Panc1 (cell line): ENCODE measurements around the gene PAX2. TPM values are rescaled to one million over a fixed set of nuclear protein-coding genes. Genes with fewer than 3 reads are reported as not detected.

ENCODE experiments used
- ATAC-seq: fragments of 200-7000 bp; cut with Tn5 transposase; 2 replicates; pipeline ENCODE4 v1.9.1; 2020; ENCODE audit warnings: mild to moderate bottlenecking, moderate library complexity
- BruUV-seq: library from RNA; stranded (reverse); fragments of 400-500 nt; replicated peaks from 2 replicates; lab custom pipeline; 2021; lab: Mats Ljungman, UMichigan
- CTCF ChIA-PET: fragments of 300-600 bp; sonication (Branson Sonifier 250); formaldehyde crosslinking; loops from one replicate; lab custom pipeline; 2022; ENCODE audit warnings: antibody characterized with exemption; lab: Charles Lee
- POLR2A ChIA-PET: fragments of 300-600 bp; sonication (Branson Sonifier 250); formaldehyde crosslinking; loops from one replicate; lab custom pipeline; 2022; ENCODE audit warnings: antibody characterized with exemption; lab: Charles Lee
- DNase-seq: peaks from one replicate; pipeline ENCODE4 v3.0.0-alpha.2; 2010; ENCODE audit warnings: low read depth, low spot score
- H3K27ac ChIP-seq: 2 replicates; pipeline ENCODE4 v1.5.1; 2011; ENCODE audit warnings: mild to moderate bottlenecking, low read length, inconsistent platforms
- H3K27me3 ChIP-seq: fragments of 200-500 bp; sonication (Bioruptor generic); 2 replicates; pipeline ENCODE4 v1.6.0; 2014; ENCODE audit warnings: low read length, inconsistent platforms; ENCODE audit not compliant: control insufficient read depth, insufficient read depth
- H3K36me3 ChIP-seq: fragments of 200-500 bp; sonication (Bioruptor generic); 2 replicates; pipeline ENCODE4 v1.5.1; 2014; ENCODE audit warnings: inconsistent platforms, mild to moderate bottlenecking, low read length, moderate library complexity; ENCODE audit not compliant: control insufficient read depth, insufficient read depth
- H3K4me1 ChIP-seq: 2 replicates; pipeline ENCODE4 v1.5.1; 2011; ENCODE audit warnings: inconsistent platforms, mild to moderate bottlenecking, low read length, moderate library complexity; ENCODE audit not compliant: control insufficient read depth, insufficient read depth
- H3K4me3 ChIP-seq, 2 experiments: 2 replicates each; pipeline ENCODE4 v1.5.1; 2011 to 2012; ENCODE audit warnings: low read depth in 2 of 2, low read length in 2 of 2, mild to moderate bottlenecking in 2 of 2, inconsistent platforms in 1 of 2, moderate library complexity in 1 of 2
- H3K9me3 ChIP-seq: fragments of 200-500 bp; sonication (Bioruptor generic); 2 replicates; pipeline ENCODE4 v1.5.1; 2014; ENCODE audit warnings: low read depth, mild to moderate bottlenecking, inconsistent platforms, low read length, moderate library complexity; ENCODE audit not compliant: control insufficient read depth, insufficient read depth
- POLR2AphosphoS5 ChIP-seq: IDR thresholded peaks from 2 replicates; pipeline ENCODE4 v1.6.1; 2012; ENCODE audit warnings: mild to moderate bottlenecking, low read depth, low read length, moderate library complexity
- REST ChIP-seq, 2 experiments: IDR thresholded peaks; 2 replicates each; pipeline ENCODE4 v1.6.1; 2011 to 2012; ENCODE audit warnings: low read depth in 2 of 2, control low read depth in 1 of 2, low read length in 1 of 2, mild to moderate bottlenecking in 1 of 2, moderate library complexity in 1 of 2; ENCODE audit not compliant: insufficient read depth in 1 of 2
- SIN3A ChIP-seq: IDR thresholded peaks from 2 replicates; pipeline ENCODE4 v1.6.1; 2012; ENCODE audit warnings: low read depth, mild to moderate bottlenecking, low read length, moderate library complexity, borderline replicate concordance; ENCODE audit not compliant: insufficient read depth
- TCF7L2 ChIP-seq: IDR thresholded peaks from 2 replicates; pipeline ENCODE4 v1.6.1; 2011; ENCODE audit warnings: mild to moderate bottlenecking, low read depth, low read length, inconsistent platforms
- in situ Hi-C: cut with HindIII; loops from 2 replicates; pipeline ENCODE4 v1.10.0; 2016; ENCODE audit warnings: low sequenced_read_pairs, low pct_unique_long_range_greater_than_20kb
- intact Hi-C: fragments of 100-400 bp; cut with micrococcal nuclease; formaldehyde crosslinking; loops from one replicate; pipeline ENCODE4 v1.10.0; 2022; ENCODE audit not compliant: unreplicated experiment
- total RNA-seq: library from RNA; stranded (reverse); gene quantifications from one replicate; pipeline ENCODE4 v1.2.1, GENCODE V29; 2021; ENCODE audit not compliant: unreplicated experiment
- TF ChIP-seq, protein P1 (sequence below): fragments of 450-650 bp; IDR thresholded peaks from 2 replicates; pipeline ENCODE4 v1.5.1; 2017; ENCODE audit warnings: mild to moderate bottlenecking

The PAX2 gene
- total RNA-seq, 1 experiment from 2014 or later, result 72.3 TPM

DNA sequence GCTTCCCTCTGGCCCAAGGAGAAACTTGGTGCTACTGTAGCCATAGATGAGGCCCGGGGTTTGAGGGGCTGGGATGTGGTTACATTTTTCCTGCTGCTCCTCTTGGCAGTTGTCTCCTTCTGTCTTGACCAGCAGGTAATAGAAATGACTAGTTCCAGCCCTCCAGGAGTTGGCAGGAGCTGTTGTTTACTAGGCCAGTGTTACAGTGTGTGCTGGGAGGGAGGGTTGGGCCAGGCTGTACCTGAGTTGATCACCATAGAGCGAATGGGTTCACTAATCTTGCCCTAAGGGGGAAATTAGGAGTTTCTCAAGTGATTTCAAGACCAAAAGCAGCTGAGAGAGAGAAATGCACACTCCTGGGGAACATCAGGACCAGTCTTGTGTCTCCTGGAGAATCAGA is 34.9 kb downstream of the PAX2 start:
- ChIA-PET CTCF (no interaction called here), POLR2A (no interaction called here)
- intact Hi-C loops (no loop called here), in situ Hi-C loops (no loop called here)
- peaks cover 4% of the 10 kb centered on the region; the same call in 1 of the 2 replicates for H3K4me1 ChIP-seq
- H3K36me3 ChIP-seq, result peaks cover 4% of the 10 kb centered on the region; the same call in 1 of the 2 replicates
- no TSS peak for BruUV-seq
- no peak overlapping the region for H3K27ac ChIP-seq
- TF ChIP-seq POLR2AphosphoS5 (no peak), TCF7L2 (no peak), SIN3A (no peak), REST (IDR thresholded peaks at IDR 0.05; ENCODE audit: insufficient read depth in 1 of 2, low read depth in 2 of 2, low read length in 1 of 2) (no peak)
- TF ChIP-seq, protein P1, sequence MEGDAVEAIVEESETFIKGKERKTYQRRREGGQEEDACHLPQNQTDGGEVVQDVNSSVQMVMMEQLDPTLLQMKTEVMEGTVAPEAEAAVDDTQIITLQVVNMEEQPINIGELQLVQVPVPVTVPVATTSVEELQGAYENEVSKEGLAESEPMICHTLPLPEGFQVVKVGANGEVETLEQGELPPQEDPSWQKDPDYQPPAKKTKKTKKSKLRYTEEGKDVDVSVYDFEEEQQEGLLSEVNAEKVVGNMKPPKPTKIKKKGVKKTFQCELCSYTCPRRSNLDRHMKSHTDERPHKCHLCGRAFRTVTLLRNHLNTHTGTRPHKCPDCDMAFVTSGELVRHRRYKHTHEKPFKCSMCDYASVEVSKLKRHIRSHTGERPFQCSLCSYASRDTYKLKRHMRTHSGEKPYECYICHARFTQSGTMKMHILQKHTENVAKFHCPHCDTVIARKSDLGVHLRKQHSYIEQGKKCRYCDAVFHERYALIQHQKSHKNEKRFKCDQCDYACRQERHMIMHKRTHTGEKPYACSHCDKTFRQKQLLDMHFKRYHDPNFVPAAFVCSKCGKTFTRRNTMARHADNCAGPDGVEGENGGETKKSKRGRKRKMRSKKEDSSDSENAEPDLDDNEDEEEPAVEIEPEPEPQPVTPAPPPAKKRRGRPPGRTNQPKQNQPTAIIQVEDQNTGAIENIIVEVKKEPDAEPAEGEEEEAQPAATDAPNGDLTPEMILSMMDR, result no peak
- ATAC-seq (no peak), DNase-seq (no peak)
- no peaks in the 10 kb centered on the region for H3K9me3 ChIP-seq
- no peak overlapping the region for H3K4me3 ChIP-seq
- no peaks in the 10 kb centered on the region for H3K27me3 ChIP-seq

- Histone ChIP-seq H3K9me3 (no peaks in the 10 kb centered on the region), H3K27ac (no peak overlapping the region), H3K4me3 (no peak overlapping the region), H3K4me1 (no peaks in the 10 kb centered on the region), H3K36me3 (peaks cover 4% of the 10 kb centered on the region; the same call in 1 of the 2 replicates), H3K27me3 (no peaks in the 10 kb centered on the region)
- no peak for DNase-seq
- ChIA-PET CTCF (no interaction called here), POLR2A (no interaction called here)
- ATAC-seq, result no peak
- no peak for TF ChIP-seq SIN3A
- TF ChIP-seq, protein P1, result no peak
- no peak for TF ChIP-seq REST (IDR thresholded peaks at IDR 0.05; ENCODE audit: insufficient read depth in 1 of 2, low read depth in 2 of 2, low read length in 1 of 2)
- no peak for TF ChIP-seq POLR2AphosphoS5
- no peak for TF ChIP-seq TCF7L2
- BruUV-seq, result no TSS peak
- in situ Hi-C loops (no loop called here), intact Hi-C loops (no loop called here)
Observed at GRCh38 chr10:100781145-100781665, 35.8 kb downstream of the PAX2 start.
